Transverse colon (tissue), 4 donors: ENCODE data around the gene SAA4.
"Not testable (repeated sequence)": the region's sequence is repeated elsewhere in the genome, so short reads cannot be mapped to it uniquely, and the experiment has no call there.

Source experiments
- CTCF ChIP-seq, 5 experiments: fragments of 200-600 bp in 3 of 5; fragments of 450-650 bp in 2 of 5; sonication (generic) in 3 of 5; IDR thresholded peaks; 1 replicate in 2 of 5; 2 replicates in 3 of 5; pipeline ENCODE4 v1.5.1; 2016 to 2017; ENCODE audit warnings: antibody characterized with exemption in 5 of 5, inconsistent platforms in 3 of 5, mild to moderate bottlenecking in 2 of 5, moderate library complexity in 1 of 5
- POLR2AphosphoS5 ChIP-seq, 3 donors: sonication (generic); formaldehyde crosslinking; IDR thresholded peaks; one replicate each; pipeline ENCODE4 v1.6.1; 2016; ENCODE audit warnings: antibody characterized with exemption in 3 of 3

- not testable (repeated sequence) for TF ChIP-seq CTCF, POLR2AphosphoS5 (IDR thresholded peaks at IDR 0.05)
These were observed 46.9 kb downstream of the SAA4 start for GRCh38 chr11:18189476-18190245.
